GM21717 (cell line): ENCODE data around the gene MYL4.
"Not testable (repeated sequence)": the region's sequence is repeated elsewhere in the genome, so short reads cannot be mapped to it uniquely, and the experiment has no call there.

ENCODE experiments used
- ATAC-seq: cut with Tn5 transposase; IDR thresholded peaks from one replicate; pipeline ENCODE4 v1.9.1; 2021; ENCODE audit warnings: mild to moderate bottlenecking, moderate library complexity; ENCODE audit not compliant: unreplicated experiment

MYL4 gene

DNA sequence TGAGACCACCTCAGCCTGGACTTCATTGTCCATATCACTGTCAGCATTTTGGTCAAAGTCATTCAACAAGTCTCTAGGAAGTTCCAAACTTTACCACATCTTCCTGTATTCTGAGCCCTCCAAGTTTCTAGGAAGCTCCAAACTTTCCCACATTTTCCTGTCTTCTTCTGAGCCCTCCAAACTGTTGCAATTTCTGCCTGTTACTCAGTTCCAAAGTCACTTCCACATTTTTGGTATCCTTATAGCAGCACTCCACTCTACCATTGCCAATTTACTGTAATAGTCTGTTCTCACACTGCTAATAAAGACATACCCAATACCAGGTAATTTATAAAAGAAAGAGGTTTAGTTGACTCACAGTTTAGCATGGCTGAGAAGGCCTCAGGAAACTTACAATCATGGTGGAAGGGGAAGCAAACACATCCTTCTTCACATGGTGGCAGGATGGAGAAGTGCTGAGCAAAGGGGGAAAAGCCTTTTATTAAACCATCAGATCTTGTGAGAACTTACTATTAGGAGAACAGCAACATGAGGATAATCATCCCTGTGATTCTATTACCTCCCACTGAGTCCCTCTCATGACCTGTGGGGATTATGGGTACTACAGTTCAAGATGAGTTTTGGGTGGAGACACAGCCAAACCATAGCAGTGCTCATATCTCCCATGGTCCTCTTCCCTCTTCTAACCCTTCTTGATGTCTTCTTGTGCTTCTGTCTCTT, 60.6 kb downstream of the MYL4 start:
- not testable (repeated sequence) for ATAC-seq

DNA sequence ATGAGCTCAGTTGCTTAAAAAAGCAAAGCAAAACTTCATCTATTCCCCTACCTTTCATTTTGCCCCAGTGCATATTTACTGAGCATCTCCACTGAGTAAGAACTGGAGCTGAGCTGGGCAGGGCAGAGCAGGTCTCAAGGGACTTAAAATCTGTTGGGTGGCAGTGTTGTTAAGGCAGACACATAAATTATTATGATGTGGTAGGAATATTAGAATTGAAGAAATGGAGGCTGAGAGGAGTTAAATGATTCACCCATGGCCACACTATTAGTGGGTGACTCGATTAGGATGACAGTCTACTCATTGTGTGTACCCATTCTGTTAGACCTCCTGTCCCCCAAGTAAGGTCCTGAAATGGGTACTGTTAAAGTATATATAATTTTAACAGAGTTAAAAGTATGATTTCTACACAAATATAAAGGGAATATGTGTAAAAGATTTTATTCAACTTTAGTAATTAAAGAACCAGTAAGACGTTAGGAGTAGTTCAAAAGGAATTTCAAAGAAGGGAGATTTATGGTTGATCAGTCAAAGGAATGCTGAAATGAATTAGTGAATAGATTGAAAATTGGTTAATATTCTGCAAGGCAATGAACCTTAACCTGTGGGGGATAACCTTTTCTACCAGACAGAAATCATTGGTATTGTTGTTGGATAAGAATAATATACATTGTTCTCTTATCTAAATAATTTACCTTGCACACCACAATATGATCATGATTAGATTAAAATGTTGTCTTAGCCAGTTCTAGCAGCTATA, 62.0 kb downstream of the MYL4 start:
- ATAC-seq = no peak

DNA sequence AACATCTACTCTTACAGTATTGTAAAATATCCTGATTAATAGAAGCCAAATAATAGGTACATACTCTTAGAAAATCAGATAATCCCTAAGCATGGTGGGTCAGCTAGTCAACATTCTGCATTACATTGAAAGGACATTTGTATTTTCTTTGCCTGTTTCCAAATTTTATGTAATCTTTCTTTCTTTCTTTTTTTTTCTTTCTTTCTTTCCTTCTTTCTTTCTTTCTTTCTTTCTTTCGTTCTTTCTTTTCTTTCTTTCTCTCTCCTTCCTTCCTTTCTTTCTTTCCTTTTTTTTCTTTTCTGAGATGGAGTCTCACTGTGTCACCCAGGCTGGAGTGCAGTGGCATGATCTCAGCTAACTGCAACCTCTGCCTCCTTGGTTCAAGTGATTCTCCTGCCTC, 63.3 kb downstream of the MYL4 start:
- no peak for ATAC-seq

DNA sequence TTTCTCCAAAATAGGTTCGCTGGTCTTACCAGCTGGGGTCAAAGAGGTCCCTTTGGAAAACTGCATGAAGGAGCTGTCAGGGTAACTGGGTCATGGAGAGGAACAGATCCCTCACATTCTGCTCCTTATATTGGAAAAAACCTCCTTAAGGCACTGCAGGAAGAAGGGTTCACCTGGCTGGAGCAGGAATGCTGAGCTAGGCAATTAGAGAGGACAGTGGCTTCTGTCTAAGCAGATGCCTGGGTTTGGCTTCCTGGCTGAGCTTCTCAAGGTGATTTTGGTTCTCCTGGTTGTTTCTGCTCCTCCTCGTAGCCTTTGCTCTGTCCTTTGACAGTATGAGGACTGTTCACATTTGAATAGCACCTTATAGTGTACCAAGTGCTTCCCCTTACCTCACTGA, 64.1 kb downstream of the MYL4 start:
- ATAC-seq = no peak
